Astrocyte (in vitro differentiated cells and primary cell): ENCODE measurements around the gene URGCP. TPM values are rescaled to one million over a fixed set of nuclear protein-coding genes. Genes with fewer than 3 reads are reported as not detected.

ENCODE experiments used
- DNase-seq: peaks from one replicate; pipeline ENCODE4 v3.0.0-alpha.2; 2010; ENCODE audit warnings: low read depth
- FAIRE-seq: peaks from 2 replicates; lab custom pipeline; 2011; peaks lifted over from hg19 to GRCh38; lab: Jason Lieb, UNC
- H2AFZ ChIP-seq: 2 replicates; pipeline ENCODE4 v1.6.0; 2012; ENCODE audit warnings: low read depth, low read length, inconsistent platforms
- H3K27ac ChIP-seq: 2 replicates; pipeline ENCODE4 v1.5.1; 2011; ENCODE audit warnings: low read depth, low read length, inconsistent platforms
- H3K27me3 ChIP-seq: 2 replicates; pipeline ENCODE4 v1.6.0; 2011; ENCODE audit warnings: low read length, inconsistent platforms; ENCODE audit not compliant: insufficient read depth
- H3K36me3 ChIP-seq: 2 replicates; pipeline ENCODE4 v1.5.1; 2011; ENCODE audit warnings: low read length, inconsistent platforms; ENCODE audit not compliant: insufficient read depth
- H3K4me1 ChIP-seq: 2 replicates; pipeline ENCODE4 v1.5.1; 2011; ENCODE audit warnings: low read length, inconsistent platforms; ENCODE audit not compliant: insufficient read depth
- H3K4me2 ChIP-seq: 2 replicates; pipeline ENCODE4 v1.6.0; 2012; ENCODE audit warnings: low read length, inconsistent platforms
- H3K4me3 ChIP-seq: 2 replicates; pipeline ENCODE4 v1.5.1; 2011; ENCODE audit warnings: low read depth, mild to moderate bottlenecking, low read length, inconsistent platforms; ENCODE audit not compliant: insufficient read depth
- H3K79me2 ChIP-seq: 2 replicates; pipeline ENCODE4 v1.6.0; 2012; ENCODE audit warnings: mild to moderate bottlenecking, low read length, inconsistent platforms; ENCODE audit not compliant: insufficient read depth
- H3K9ac ChIP-seq: 2 replicates; pipeline ENCODE4 v1.6.0; 2012; ENCODE audit warnings: mild to moderate bottlenecking, low read length, inconsistent platforms
- H3K9me3 ChIP-seq: 2 replicates; pipeline ENCODE4 v1.5.1; 2012; ENCODE audit warnings: low read depth, mild to moderate bottlenecking, low read length, inconsistent platforms; ENCODE audit not compliant: insufficient read depth
- H4K20me1 ChIP-seq: 2 replicates; pipeline ENCODE4 v1.6.0; 2012; ENCODE audit warnings: low read length, inconsistent platforms; ENCODE audit not compliant: insufficient read depth
- H3K27ac Mint-ChIP-seq: one replicate; pipeline ENCODE4 v1.8.0; 2021; ENCODE audit warnings: mild to moderate bottlenecking, mixed read lengths; ENCODE audit not compliant: unreplicated experiment
- H3K27me3 Mint-ChIP-seq: one replicate; pipeline ENCODE4 v1.8.0; 2021; ENCODE audit warnings: low read depth, mixed read lengths; ENCODE audit not compliant: unreplicated experiment
- H3K36me3 Mint-ChIP-seq: one replicate; pipeline ENCODE4 v1.8.0; 2021; ENCODE audit warnings: low read depth, mixed read lengths; ENCODE audit not compliant: unreplicated experiment
- H3K4me1 Mint-ChIP-seq: one replicate; pipeline ENCODE4 v1.8.0; 2021; ENCODE audit warnings: low read depth, mixed read lengths; ENCODE audit not compliant: unreplicated experiment
- H3K4me3 Mint-ChIP-seq: one replicate; pipeline ENCODE4 v1.8.0; 2021; ENCODE audit warnings: mild to moderate bottlenecking, moderate library complexity, mixed read lengths; ENCODE audit not compliant: unreplicated experiment
- H3K9me3 Mint-ChIP-seq: one replicate; pipeline ENCODE4 v1.8.0; 2021; ENCODE audit warnings: mild to moderate bottlenecking, mixed read lengths; ENCODE audit not compliant: unreplicated experiment
- EZH2 ChIP-seq: IDR thresholded peaks from 2 replicates; pipeline ENCODE4 v1.6.1; 2012; ENCODE audit warnings: mild to moderate bottlenecking, low read length, inconsistent platforms; ENCODE audit not compliant: insufficient read depth
- total RNA-seq: library from RNA; stranded (reverse); gene quantifications from 2 replicates; pipeline ENCODE4 v1.2.1, GENCODE V29; 2021
- TF ChIP-seq, protein P1 (sequence below): IDR thresholded peaks from 2 replicates; pipeline ENCODE4 v1.5.1; 2011; ENCODE audit warnings: low read depth, mild to moderate bottlenecking, inconsistent platforms, low read length, moderate library complexity; ENCODE audit not compliant: insufficient read depth

Gene URGCP
- total RNA-seq, 1 donor from 2014 or later = 23.0 TPM

DNA sequence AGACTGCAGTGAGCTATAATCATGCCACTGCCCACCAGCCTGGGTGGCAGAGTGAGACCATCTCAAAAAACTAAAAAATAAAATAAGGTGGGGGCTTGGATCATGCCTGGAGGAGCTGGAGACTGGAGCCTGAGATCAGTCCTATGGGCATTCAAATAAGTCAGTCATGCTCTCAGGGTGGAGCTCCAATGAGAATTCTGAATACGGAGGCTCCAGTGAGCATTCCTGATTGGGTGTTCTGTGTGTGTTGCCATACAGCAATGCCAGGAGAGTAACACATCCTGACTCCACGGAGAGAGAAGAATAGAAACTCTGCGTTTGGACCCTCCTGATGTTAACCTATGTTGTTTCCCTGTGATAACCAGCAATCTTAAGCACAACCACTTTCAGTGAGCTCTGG lies 35.9 kb upstream of the URGCP start:
- TF ChIP-seq, protein P1, sequence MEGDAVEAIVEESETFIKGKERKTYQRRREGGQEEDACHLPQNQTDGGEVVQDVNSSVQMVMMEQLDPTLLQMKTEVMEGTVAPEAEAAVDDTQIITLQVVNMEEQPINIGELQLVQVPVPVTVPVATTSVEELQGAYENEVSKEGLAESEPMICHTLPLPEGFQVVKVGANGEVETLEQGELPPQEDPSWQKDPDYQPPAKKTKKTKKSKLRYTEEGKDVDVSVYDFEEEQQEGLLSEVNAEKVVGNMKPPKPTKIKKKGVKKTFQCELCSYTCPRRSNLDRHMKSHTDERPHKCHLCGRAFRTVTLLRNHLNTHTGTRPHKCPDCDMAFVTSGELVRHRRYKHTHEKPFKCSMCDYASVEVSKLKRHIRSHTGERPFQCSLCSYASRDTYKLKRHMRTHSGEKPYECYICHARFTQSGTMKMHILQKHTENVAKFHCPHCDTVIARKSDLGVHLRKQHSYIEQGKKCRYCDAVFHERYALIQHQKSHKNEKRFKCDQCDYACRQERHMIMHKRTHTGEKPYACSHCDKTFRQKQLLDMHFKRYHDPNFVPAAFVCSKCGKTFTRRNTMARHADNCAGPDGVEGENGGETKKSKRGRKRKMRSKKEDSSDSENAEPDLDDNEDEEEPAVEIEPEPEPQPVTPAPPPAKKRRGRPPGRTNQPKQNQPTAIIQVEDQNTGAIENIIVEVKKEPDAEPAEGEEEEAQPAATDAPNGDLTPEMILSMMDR = no peak
- TF ChIP-seq EZH2 = no peak

GRCh38 chr7:43938892-43939482 lies 32.6 kb upstream of the URGCP start:
- Mint-ChIP-seq H3K4me3 (no peak overlapping the region), H3K27me3 (peaks cover 8% of the 10 kb centered on the region), H3K9me3 (no peaks in the 10 kb centered on the region), H3K4me1 (no peaks in the 10 kb centered on the region), H3K27ac (no peak overlapping the region), H3K36me3 (peaks cover 4% of the 10 kb centered on the region)
- no peak overlapping the region for H3K27ac ChIP-seq
- no peaks in the 10 kb centered on the region for H3K36me3 ChIP-seq
- H3K9ac ChIP-seq = no peak overlapping the region
- no peak overlapping the region for H3K4me2 ChIP-seq
- H3K79me2 ChIP-seq = no peaks in the 10 kb centered on the region
- H3K4me3 ChIP-seq = no peak overlapping the region
- DNase-seq = no peak
- FAIRE-seq = no peak
- no peaks in the 10 kb centered on the region for H3K27me3 ChIP-seq
- TF ChIP-seq, protein P1 = no peak
- TF ChIP-seq EZH2 = no peak
- no peaks in the 10 kb centered on the region for H3K9me3 ChIP-seq
- H2AFZ ChIP-seq = no peak overlapping the region
- H3K4me1 ChIP-seq = no peaks in the 10 kb centered on the region
- H4K20me1 ChIP-seq = no peaks in the 10 kb centered on the region

More for the DNA sequence above, 35.9 kb upstream of the URGCP start:
- Histone ChIP-seq H3K9me3 (no peaks in the 10 kb centered on the region), H3K4me2 (no peak overlapping the region), H3K4me3 (no peak overlapping the region), H3K9ac (no peak overlapping the region), H4K20me1 (no peaks in the 10 kb centered on the region), H3K36me3 (no peaks in the 10 kb centered on the region), H2AFZ (no peak overlapping the region), H3K27me3 (no peaks in the 10 kb centered on the region), H3K27ac (no peak overlapping the region), H3K4me1 (no peaks in the 10 kb centered on the region), H3K79me2 (no peaks in the 10 kb centered on the region)
- H3K27me3 Mint-ChIP-seq = peaks cover 8% of the 10 kb centered on the region
- FAIRE-seq (no peak), DNase-seq (no peak)
- no peak overlapping the region for H3K27ac Mint-ChIP-seq
- H3K9me3 Mint-ChIP-seq = no peaks in the 10 kb centered on the region
- no peaks in the 10 kb centered on the region for H3K4me1 Mint-ChIP-seq
- H3K36me3 Mint-ChIP-seq = peaks cover 7% of the 10 kb centered on the region
- H3K4me3 Mint-ChIP-seq = no peak overlapping the region

- Histone ChIP-seq H3K4me1 (no peaks in the 10 kb centered on the region), H3K4me2 (no peak overlapping the region), H3K27me3 (no peaks in the 10 kb centered on the region), H3K36me3 (no peaks in the 10 kb centered on the region), H4K20me1 (no peaks in the 10 kb centered on the region), H2AFZ (no peak overlapping the region), H3K79me2 (no peaks in the 10 kb centered on the region), H3K4me3 (no peak overlapping the region), H3K9ac (no peak overlapping the region), H3K27ac (no peak overlapping the region), H3K9me3 (no peaks in the 10 kb centered on the region)
- Mint-ChIP-seq H3K27ac (no peak overlapping the region), H3K4me3 (no peak overlapping the region), H3K9me3 (no peaks in the 10 kb centered on the region), H3K36me3 (no peaks in the 10 kb centered on the region), H3K27me3 (peaks cover 5% of the 10 kb centered on the region), H3K4me1 (no peaks in the 10 kb centered on the region)
- FAIRE-seq = no peak
- DNase-seq = no peak
- TF ChIP-seq, protein P1 = no peak
- no peak for TF ChIP-seq EZH2
Measured at GRCh38 chr7:43937444-43937843, 31.0 kb upstream of the URGCP start.
